ENCODE results near the gene CHAF1B.

Gene CHAF1B

DNA sequence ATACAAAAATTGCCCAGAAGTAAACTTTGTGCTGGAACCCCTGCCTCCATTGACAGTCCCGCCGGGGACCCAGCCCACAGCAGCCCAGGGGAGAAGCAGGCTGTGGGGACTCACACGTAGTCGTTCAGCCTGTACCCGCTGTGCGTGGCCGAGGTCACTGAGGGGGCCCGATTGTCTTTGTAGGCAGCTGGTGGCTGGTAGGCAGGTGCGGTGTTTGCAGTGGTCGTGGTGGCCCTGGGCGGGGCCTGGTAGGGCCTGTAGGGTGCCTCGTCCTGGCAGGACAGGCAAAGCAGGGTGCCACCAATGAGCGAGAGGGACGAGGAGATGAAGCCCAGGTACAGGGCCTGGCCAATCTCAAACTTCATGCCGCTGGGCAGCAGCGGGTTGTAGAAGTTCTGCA is 75.7 kb downstream of the CHAF1B start:
- H2BK12ac ChIP-seq (ENCODE audit: low read length), result no peak overlapping the region
- H2AFZ ChIP-seq (ENCODE audit: low read length), result no peak overlapping the region
- no peak overlapping the region for H3K27ac ChIP-seq (replicated peaks; ENCODE audit: low read length)
- peaks cover 0 to 17% (median 0%) of the 10 kb centered on the region in 3 experiments for H3K27me3 ChIP-seq (ENCODE audit: control insufficient read depth in 3 of 3, insufficient read depth in 3 of 3, low read depth in 1 of 3, low read length in 3 of 3)
- H4K91ac ChIP-seq (ENCODE audit: low read depth, low read length, poor library complexity), result no peak overlapping the region
- H3K18ac ChIP-seq (ENCODE audit: low read length), result peak overlapping the region; percentile 52
- no peak overlapping the region for H3K4me2 ChIP-seq (ENCODE audit: insufficient read depth, low read length, poor library complexity, severe bottlenecking)
- no peak overlapping the region for H2BK5ac ChIP-seq (ENCODE audit: low read length)
- no peaks in the 10 kb centered on the region for H3K36me3 ChIP-seq (replicated peaks in 1 of 2; ENCODE audit: control insufficient read depth in 2 of 2, insufficient read depth in 2 of 2, low read length in 2 of 2)
- H3K4ac ChIP-seq (ENCODE audit: low read length), result peak overlapping the region; percentile 27
- no peak for DNase-seq (ENCODE audit: low spot score)
- H3K14ac ChIP-seq (ENCODE audit: low read length), result peak overlapping the region; percentile 65
- H3K4me1 ChIP-seq (ENCODE audit: control insufficient read depth in 2 of 2, insufficient read depth in 1 of 2, low read depth in 1 of 2, low read length in 2 of 2), result peaks cover 0 to 3% of the 10 kb centered on the region in 2 donors
- H2BK120ac ChIP-seq (ENCODE audit: low read depth, low read length), result no peak overlapping the region
- peak overlapping the region; percentile 65 for H3K9ac ChIP-seq (ENCODE audit: low read depth, low read length, poor library complexity)
- H2BK15ac ChIP-seq (ENCODE audit: low read length), result peak overlapping the region; percentile 45
- H2AK5ac ChIP-seq (ENCODE audit: low read depth, low read length), result no peak overlapping the region
- WGBS, 2 donors (ENCODE audit: extremely low coverage in 2 of 2, insufficient read length in 2 of 2, insufficient replicate concordance in 1 of 2), result no CpG with 5 or more reads among the region's 16 CpGs
- no peak overlapping the region for H4K8ac ChIP-seq (ENCODE audit: low read depth, low read length)
- no peaks in the 10 kb centered on the region for H3K9me3 ChIP-seq (replicated peaks in 1 of 2; ENCODE audit: control insufficient read depth in 2 of 2, insufficient read depth in 1 of 2, low read depth in 1 of 2, low read length in 2 of 2)
- H3K23ac ChIP-seq (ENCODE audit: low read depth, low read length, poor library complexity), result peak overlapping the region; percentile 76
- no peak overlapping the region for H3K4me3 ChIP-seq (ENCODE audit: low read length in 2 of 2)
- no peaks in the 10 kb centered on the region for H3K79me1 ChIP-seq (ENCODE audit: low read depth, low read length)

DNA sequence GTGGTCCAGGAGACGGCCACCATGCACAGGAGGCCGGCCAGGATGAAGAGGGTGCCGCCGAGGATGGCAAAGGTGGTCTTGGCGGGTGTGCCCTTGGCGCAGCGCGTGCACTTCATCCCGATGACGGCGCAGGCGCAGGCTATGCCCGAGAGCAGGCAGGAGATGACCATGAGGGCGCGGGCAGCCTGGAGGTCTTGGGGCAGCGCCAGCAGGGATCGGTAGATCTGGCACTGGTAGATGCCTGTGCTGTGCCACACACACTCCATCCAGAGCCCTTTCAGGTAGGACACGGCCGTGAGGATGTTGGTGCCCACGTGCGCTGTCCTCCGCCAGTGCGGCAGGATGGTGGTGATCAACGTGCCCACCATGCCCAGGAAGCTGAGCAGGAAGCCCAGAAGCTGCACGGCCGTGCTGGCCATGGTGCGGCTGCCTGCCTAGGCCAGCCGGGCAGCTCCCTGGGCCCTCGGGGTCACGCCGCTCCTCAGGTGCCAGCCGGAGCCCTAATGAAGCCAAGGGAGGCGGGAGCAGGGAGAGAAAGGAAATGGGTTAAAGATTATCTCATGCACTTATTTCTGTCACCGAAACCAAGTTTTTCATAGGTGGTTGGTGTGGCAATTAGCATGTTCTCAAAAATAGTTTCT is 76.2 kb downstream of the CHAF1B start:
- no peak overlapping the region for H2AK5ac ChIP-seq (ENCODE audit: low read depth, low read length)
- no peaks in the 10 kb centered on the region for H3K9me3 ChIP-seq (replicated peaks in 1 of 2; ENCODE audit: control insufficient read depth in 2 of 2, insufficient read depth in 1 of 2, low read depth in 1 of 2, low read length in 2 of 2)
- no peaks in the 10 kb centered on the region for H3K79me1 ChIP-seq (ENCODE audit: low read depth, low read length)
- no peak overlapping the region for H2BK15ac ChIP-seq (ENCODE audit: low read length)
- peaks cover 0 to 3% of the 10 kb centered on the region in 2 donors for H3K4me1 ChIP-seq (ENCODE audit: control insufficient read depth in 2 of 2, insufficient read depth in 1 of 2, low read depth in 1 of 2, low read length in 2 of 2)
- peak overlapping the region; percentile 65 for H3K9ac ChIP-seq (ENCODE audit: low read depth, low read length, poor library complexity)
- peak overlapping the region; percentile 76 for H3K23ac ChIP-seq (ENCODE audit: low read depth, low read length, poor library complexity)
- no peak overlapping the region for H2AFZ ChIP-seq (ENCODE audit: low read length)
- no CpG with 5 or more reads among the region's 34 CpGs for WGBS, 2 donors (ENCODE audit: extremely low coverage in 2 of 2, insufficient read length in 2 of 2, insufficient replicate concordance in 1 of 2)
- no peak overlapping the region for H3K4me2 ChIP-seq (ENCODE audit: insufficient read depth, low read length, poor library complexity, severe bottlenecking)
- H4K91ac ChIP-seq (ENCODE audit: low read depth, low read length, poor library complexity), result no peak overlapping the region
- H3K27ac ChIP-seq (replicated peaks; ENCODE audit: low read length), result no peak overlapping the region
- H3K4me3 ChIP-seq (ENCODE audit: low read length in 2 of 2), result peak overlapping the region in 1 of 2 donors; percentile 59
- H3K18ac ChIP-seq (ENCODE audit: low read length), result peak overlapping the region; percentile 52
- peak overlapping the region; percentile 27 for H3K4ac ChIP-seq (ENCODE audit: low read length)
- no peaks in the 10 kb centered on the region for H3K36me3 ChIP-seq (replicated peaks in 1 of 2; ENCODE audit: control insufficient read depth in 2 of 2, insufficient read depth in 2 of 2, low read length in 2 of 2)
- peaks cover 0 to 22% (median 0%) of the 10 kb centered on the region in 3 experiments for H3K27me3 ChIP-seq (ENCODE audit: control insufficient read depth in 3 of 3, insufficient read depth in 3 of 3, low read depth in 1 of 3, low read length in 3 of 3)
- peak overlapping the region; percentile 19 for H2BK12ac ChIP-seq (ENCODE audit: low read length)
- peak overlapping the region; percentile 65 for H3K14ac ChIP-seq (ENCODE audit: low read length)
- no peak overlapping the region for H2BK120ac ChIP-seq (ENCODE audit: low read depth, low read length)
- no peak overlapping the region for H2BK5ac ChIP-seq (ENCODE audit: low read length)
- peak overlapping the region; percentile 45 for H4K8ac ChIP-seq (ENCODE audit: low read depth, low read length)
- DNase-seq (ENCODE audit: low spot score), result no peak

DNA sequence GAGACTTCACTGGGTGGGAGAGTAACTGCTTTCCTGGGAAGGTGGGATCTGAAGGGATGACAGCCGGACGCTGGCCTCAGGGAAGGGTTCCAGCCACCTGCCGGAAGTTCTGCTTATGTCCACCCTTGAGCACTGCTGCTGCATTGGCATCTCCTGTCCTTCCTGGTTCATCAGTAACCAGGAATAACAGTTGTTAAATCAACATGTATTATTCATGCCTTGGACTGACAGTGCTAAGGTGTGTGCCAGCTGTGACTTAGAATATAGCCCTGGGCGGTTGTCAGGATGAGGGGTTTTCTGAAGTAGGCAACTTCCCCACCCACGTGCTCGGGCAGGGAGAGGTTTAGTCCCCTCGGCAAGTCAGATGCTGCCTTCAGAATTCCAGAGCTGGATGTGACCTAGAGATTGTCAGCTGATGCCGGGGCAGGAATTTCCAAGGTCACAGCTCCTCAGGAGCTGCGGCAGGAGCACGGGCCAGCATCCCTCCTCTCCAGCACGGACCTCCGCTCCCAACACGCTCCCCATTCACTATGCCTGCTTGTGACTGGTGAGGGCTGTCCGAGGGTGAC is 76.8 kb downstream of the CHAF1B start:
- Histone ChIP-seq H3K4me3 (ENCODE audit: low read length in 2 of 2) (no peak overlapping the region), H3K4me1 (ENCODE audit: control insufficient read depth in 2 of 2, insufficient read depth in 1 of 2, low read depth in 1 of 2, low read length in 2 of 2) (peaks cover 0 to 3% of the 10 kb centered on the region in 2 donors), H3K9me3 (replicated peaks in 1 of 2; ENCODE audit: control insufficient read depth in 2 of 2, insufficient read depth in 1 of 2, low read depth in 1 of 2, low read length in 2 of 2) (no peaks in the 10 kb centered on the region), H3K14ac (ENCODE audit: low read length) (no peak overlapping the region), H2AFZ (ENCODE audit: low read length) (no peak overlapping the region), H3K9ac (ENCODE audit: low read depth, low read length, poor library complexity) (no peak overlapping the region), H3K23ac (ENCODE audit: low read depth, low read length, poor library complexity) (no peak overlapping the region), H3K18ac (ENCODE audit: low read length) (no peak overlapping the region), H2AK5ac (ENCODE audit: low read depth, low read length) (no peak overlapping the region), H2BK15ac (ENCODE audit: low read length) (no peak overlapping the region), H3K36me3 (replicated peaks in 1 of 2; ENCODE audit: control insufficient read depth in 2 of 2, insufficient read depth in 2 of 2, low read length in 2 of 2) (no peaks in the 10 kb centered on the region), H2BK5ac (ENCODE audit: low read length) (no peak overlapping the region), H4K91ac (ENCODE audit: low read depth, low read length, poor library complexity) (no peak overlapping the region), H3K79me1 (ENCODE audit: low read depth, low read length) (no peaks in the 10 kb centered on the region), H2BK120ac (ENCODE audit: low read depth, low read length) (no peak overlapping the region), H3K27ac (replicated peaks; ENCODE audit: low read length) (no peak overlapping the region), H3K27me3 (ENCODE audit: control insufficient read depth in 3 of 3, insufficient read depth in 3 of 3, low read depth in 1 of 3, low read length in 3 of 3) (peaks cover 0 to 22% (median 0%) of the 10 kb centered on the region in 3 experiments), H3K4me2 (ENCODE audit: insufficient read depth, low read length, poor library complexity, severe bottlenecking) (no peak overlapping the region), H3K4ac (ENCODE audit: low read length) (no peak overlapping the region), H2BK12ac (ENCODE audit: low read length) (no peak overlapping the region), H4K8ac (ENCODE audit: low read depth, low read length) (no peak overlapping the region)
- no peak for DNase-seq (ENCODE audit: low spot score)
- WGBS, 2 donors (ENCODE audit: extremely low coverage in 2 of 2, insufficient read length in 2 of 2, insufficient replicate concordance in 1 of 2), result no CpG with 5 or more reads among the region's 14 CpGs

DNA sequence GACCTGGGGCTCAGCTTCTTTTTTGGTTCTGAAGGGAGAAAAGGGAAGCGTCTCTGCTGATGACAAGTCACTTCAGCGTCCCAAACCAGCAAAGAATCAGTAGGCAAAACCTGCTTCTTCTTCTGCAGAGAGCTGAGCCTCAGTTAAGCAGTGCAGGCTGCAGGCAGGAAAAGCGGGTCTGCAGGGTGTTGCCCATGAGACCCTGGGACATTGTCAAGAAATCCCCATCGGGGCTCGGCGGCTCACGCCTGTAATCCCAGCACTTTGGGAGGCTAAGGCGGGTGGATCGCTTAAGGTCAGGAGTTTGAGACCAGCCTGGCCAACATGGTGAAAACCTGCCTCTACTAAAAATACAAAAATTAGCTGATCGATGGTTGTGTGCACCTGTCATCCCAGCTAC is 78.0 kb downstream of the CHAF1B start:
- no peak overlapping the region for H3K23ac ChIP-seq (ENCODE audit: low read depth, low read length, poor library complexity)
- H3K14ac ChIP-seq (ENCODE audit: low read length), result no peak overlapping the region
- H3K27me3 ChIP-seq (ENCODE audit: control insufficient read depth in 3 of 3, insufficient read depth in 3 of 3, low read depth in 1 of 3, low read length in 3 of 3), result peaks cover 0 to 22% (median 0%) of the 10 kb centered on the region in 3 experiments
- H3K9me3 ChIP-seq (replicated peaks in 1 of 2; ENCODE audit: control insufficient read depth in 2 of 2, insufficient read depth in 1 of 2, low read depth in 1 of 2, low read length in 2 of 2), result no peaks in the 10 kb centered on the region
- no peak overlapping the region for H2AFZ ChIP-seq (ENCODE audit: low read length)
- no peak overlapping the region for H3K4me3 ChIP-seq (ENCODE audit: low read length in 2 of 2)
- H3K4ac ChIP-seq (ENCODE audit: low read length), result no peak overlapping the region
- H2BK5ac ChIP-seq (ENCODE audit: low read length), result no peak overlapping the region
- no peak overlapping the region for H3K4me2 ChIP-seq (ENCODE audit: insufficient read depth, low read length, poor library complexity, severe bottlenecking)
- no peak overlapping the region for H2AK5ac ChIP-seq (ENCODE audit: low read depth, low read length)
- no peaks in the 10 kb centered on the region for H3K36me3 ChIP-seq (replicated peaks in 1 of 2; ENCODE audit: control insufficient read depth in 2 of 2, insufficient read depth in 2 of 2, low read length in 2 of 2)
- H2BK12ac ChIP-seq (ENCODE audit: low read length), result no peak overlapping the region
- H2BK15ac ChIP-seq (ENCODE audit: low read length), result no peak overlapping the region
- no peaks in the 10 kb centered on the region for H3K79me1 ChIP-seq (ENCODE audit: low read depth, low read length)
- H4K91ac ChIP-seq (ENCODE audit: low read depth, low read length, poor library complexity), result no peak overlapping the region
- DNase-seq (ENCODE audit: low spot score), result no peak
- no peak overlapping the region for H3K27ac ChIP-seq (replicated peaks; ENCODE audit: low read length)
- no peak overlapping the region for H2BK120ac ChIP-seq (ENCODE audit: low read depth, low read length)
- WGBS, 2 donors (ENCODE audit: extremely low coverage in 2 of 2, insufficient read length in 2 of 2, insufficient replicate concordance in 1 of 2), result no CpG with 5 or more reads among the region's 10 CpGs
- no peak overlapping the region for H3K18ac ChIP-seq (ENCODE audit: low read length)
- no peak overlapping the region for H3K9ac ChIP-seq (ENCODE audit: low read depth, low read length, poor library complexity)
- H3K4me1 ChIP-seq (ENCODE audit: control insufficient read depth in 2 of 2, insufficient read depth in 1 of 2, low read depth in 1 of 2, low read length in 2 of 2), result peaks cover 0 to 3% of the 10 kb centered on the region in 2 donors
- H4K8ac ChIP-seq (ENCODE audit: low read depth, low read length), result no peak overlapping the region

Data from neuronal stem cell (in vitro differentiated cells).